HL-60/S4 (cell line): ENCODE measurements around the gene WRNIP1.
"Not testable (repeated sequence)": the region's sequence is repeated elsewhere in the genome, so short reads cannot be mapped to it uniquely, and the experiment has no call there.

Experiments
- in situ Hi-C: fragments of 300-500 bp; cut with MboI; formaldehyde crosslinking; loops from 2 replicates; pipeline ENCODE4 v1.14.3; 2022; ENCODE audit warnings: low sequenced_read_pairs

WRNIP1 gene

GRCh38 chr6:2782825-2783187 is 17.6 kb downstream of the WRNIP1 start:
- in situ Hi-C loops: loop anchor here (10.0 kb wide), 1 partner anchor 142 kb away; no protein-coding TSS in a partner anchor

GRCh38 chr6:2783188-2783963 is 18.2 kb downstream of the WRNIP1 start:
- in situ Hi-C loops: loop anchor here (10.0 kb wide), 1 partner anchor 141 kb away; no protein-coding TSS in a partner anchor

GRCh38 chr6:2784061-2784460 is 18.9 kb downstream of the WRNIP1 start:
- in situ Hi-C loops: loop anchor here (10.0 kb wide), 1 partner anchor 141 kb away; no protein-coding TSS in a partner anchor

- in situ Hi-C loops: loop anchor here (10.0 kb wide), 1 partner anchor 140 kb away; no protein-coding TSS in a partner anchor
Observed at GRCh38 chr6:2784930-2785329, 19.7 kb downstream of the WRNIP1 start.

- in situ Hi-C loops: loop anchor here (10.0 kb wide), 1 partner anchor 139 kb away; no protein-coding TSS in a partner anchor
Observed at GRCh38 chr6:2786269-2786668, 21.1 kb downstream of the WRNIP1 start.

GRCh38 chr6:2790588-2791449 is 25.6 kb downstream of the WRNIP1 start:
- in situ Hi-C loops: no loop called here

GRCh38 chr6:2791450-2791974 is 26.3 kb downstream of the WRNIP1 start:
- in situ Hi-C loops: no loop called here

- in situ Hi-C loops: no loop called here
Observed at GRCh38 chr6:2792330-2793110, 27.3 kb downstream of the WRNIP1 start.

- in situ Hi-C loops: no loop called here
Observed at GRCh38 chr6:2793534-2794151, 28.4 kb downstream of the WRNIP1 start.

GRCh38 chr6:2794171-2794730 is 29.1 kb downstream of the WRNIP1 start:
- in situ Hi-C loops: no loop called here

- in situ Hi-C loops: no loop called here
Observed at GRCh38 chr6:2795162-2795561, 30.0 kb downstream of the WRNIP1 start.

- in situ Hi-C loops: no loop called here
Observed at GRCh38 chr6:2795956-2796355, 30.8 kb downstream of the WRNIP1 start.

GRCh38 chr6:2796861-2797260 is 31.7 kb downstream of the WRNIP1 start:
- in situ Hi-C loops: no loop called here

- in situ Hi-C loops: no loop called here
Observed at GRCh38 chr6:2797564-2798031, 32.4 kb downstream of the WRNIP1 start.

GRCh38 chr6:2798586-2799134 is 33.5 kb downstream of the WRNIP1 start:
- in situ Hi-C loops: no loop called here

GRCh38 chr6:2799936-2800527 is 34.8 kb downstream of the WRNIP1 start:
- in situ Hi-C loops: no loop called here

GRCh38 chr6:2800552-2801316 is 35.5 kb downstream of the WRNIP1 start:
- in situ Hi-C loops: no loop called here

GRCh38 chr6:2801687-2802086 is 36.5 kb downstream of the WRNIP1 start:
- in situ Hi-C loops: not testable (repeated sequence)
